DMS114 treated with DMSO at 0.1 percent for 48 hours (cell line): ENCODE results near the gene WFDC12.
"Not testable (repeated sequence)": the region's sequence is repeated elsewhere in the genome, so short reads cannot be mapped to it uniquely, and the experiment has no call there.

ENCODE experiments used
- DNase-seq: peaks from one replicate; lab custom pipeline; 2025; ENCODE audit not compliant: unreplicated experiment; lab: John Stamatoyannopoulos, UW

The WFDC12 gene

GRCh38 chr20:45124365-45124764, at the start of gene WFDC12:
Gene WFDC12 (minus strand): TSS chr20:45124465. CDS start chr20:45124447, 18 bp downstream.
- no peak for DNase-seq

GRCh38 chr20:45173522-45173921, 49.3 kb upstream of the WFDC12 start:
- no peak for DNase-seq

- DNase-seq = no peak
Observed at GRCh38 chr20:45164906-45165305, 40.6 kb upstream of the WFDC12 start.

GRCh38 chr20:45163083-45163803, 39.0 kb upstream of the WFDC12 start:
- no peak for DNase-seq

GRCh38 chr20:45157962-45158361, 33.7 kb upstream of the WFDC12 start:
- no peak for DNase-seq

GRCh38 chr20:45156713-45157112, 32.4 kb upstream of the WFDC12 start:
- DNase-seq = no peak

GRCh38 chr20:45154794-45155193, 30.5 kb upstream of the WFDC12 start:
- not testable (repeated sequence) for DNase-seq

- DNase-seq = no peak
Observed at GRCh38 chr20:45154183-45154582, 29.9 kb upstream of the WFDC12 start.

- no peak for DNase-seq
Observed at GRCh38 chr20:45153752-45154151, 29.5 kb upstream of the WFDC12 start.

- DNase-seq = no peak
Observed at GRCh38 chr20:45153147-45153546, 28.9 kb upstream of the WFDC12 start.

- no peak for DNase-seq
Observed at GRCh38 chr20:45152405-45152804, 28.1 kb upstream of the WFDC12 start.

GRCh38 chr20:45149062-45149461, 24.8 kb upstream of the WFDC12 start:
- DNase-seq = no peak

GRCh38 chr20:45140836-45141235, 16.6 kb upstream of the WFDC12 start:
- DNase-seq = no peak

- DNase-seq = not testable (repeated sequence)
Observed at GRCh38 chr20:45139733-45140375, 15.6 kb upstream of the WFDC12 start.

- no peak for DNase-seq
Observed at GRCh38 chr20:45138561-45139300, 14.5 kb upstream of the WFDC12 start.

GRCh38 chr20:45136911-45137310, 12.6 kb upstream of the WFDC12 start:
- no peak for DNase-seq

- DNase-seq = no peak
Observed at GRCh38 chr20:45128099-45128498, 3.8 kb upstream of the WFDC12 start.

- DNase-seq = no peak
Observed at GRCh38 chr20:45121388-45121787, 2.9 kb downstream of the WFDC12 start.

GRCh38 chr20:45119556-45120266, 4.6 kb downstream of the WFDC12 start:
- DNase-seq = no peak

- DNase-seq = no peak
Observed at GRCh38 chr20:45118028-45118427, 6.2 kb downstream of the WFDC12 start.

GRCh38 chr20:45117581-45117980, 6.7 kb downstream of the WFDC12 start:
- no peak for DNase-seq
